HepG2 (cell line): ENCODE data around the gene KRTAP10-9. TPM values are rescaled to one million over a fixed set of nuclear protein-coding genes. Genes with fewer than 3 reads are reported as not detected.

ENCODE experiments used
- EHMT2 ChIP-seq: fragments of 200-600 bp; sonication (generic); IDR thresholded peaks from 2 replicates; pipeline ENCODE4 v1.7.0; 2017; ENCODE audit warnings: antibody characterized with exemption, low read depth, low read length, borderline replicate concordance
- FLYWCH1 ChIP-seq: sonication (generic); formaldehyde crosslinking; IDR thresholded peaks from 2 replicates; pipeline ENCODE4 v1.8.1; 2023; ENCODE audit warnings: mild to moderate bottlenecking, missing genetic modification reagents
- HIVEP1 ChIP-seq: sonication (generic); formaldehyde crosslinking; IDR thresholded peaks from 2 replicates; pipeline ENCODE4 v1.4.0; 2020; ENCODE audit warnings: mild to moderate bottlenecking, missing genetic modification reagents
- MIER2 ChIP-seq: IDR thresholded peaks from 2 replicates; pipeline ENCODE4 v1.6.1; 2016; ENCODE audit warnings: missing biosample characterization, missing genetic modification reagents
- NFIC ChIP-seq: IDR thresholded peaks from 2 replicates; pipeline ENCODE4 v1.6.1; 2012; ENCODE audit warnings: mild to moderate bottlenecking, low read length, inconsistent platforms
- SNRNP70 ChIP-seq: fragments of 200-400 bp; formaldehyde crosslinking; IDR thresholded peaks from 2 replicates; pipeline ENCODE4 v1.6.1; 2017; ENCODE audit warnings: mild to moderate bottlenecking, low read depth, low read length, moderate library complexity
- TCF7L2 ChIP-seq: IDR thresholded peaks from 2 replicates; pipeline ENCODE4 v1.6.1; 2011; ENCODE audit warnings: mild to moderate bottlenecking, low read depth, low read length, moderate library complexity
- ZBTB7B ChIP-seq: sonication (generic); formaldehyde crosslinking; IDR thresholded peaks from 2 replicates; pipeline ENCODE4 v1.4.0; 2020; ENCODE audit warnings: missing genetic modification reagents
- ZNF138 ChIP-seq: sonication (generic); formaldehyde crosslinking; IDR thresholded peaks from 2 replicates; pipeline ENCODE4 v1.5.0; 2020; ENCODE audit warnings: mild to moderate bottlenecking, low read depth, missing genetic modification reagents
- ZNF766 ChIP-seq: sonication (generic); formaldehyde crosslinking; IDR thresholded peaks from 2 replicates; pipeline ENCODE4 v1.5.0; 2020; ENCODE audit warnings: missing genetic modification reagents, borderline replicate concordance
- polyA plus RNA-seq, 8 experiments: library from polyadenylated mRNA; depleted of rRNA in 3 of 8; stranded (reverse) in 7 of 8; unstranded in 1 of 8; fragments of >200 nt; fragmentation: Illumina TruSeq in 4 of 8; extraction: Trizol in 4 of 8; gene quantifications; 2 replicates each; pipeline versions ENCODE4 v1.2.1 to v1.2.3, GENCODE V29; 2011 to 2016; ENCODE audit warnings: low read depth in 4 of 8, missing spikeins in 1 of 8, mixed read lengths in 1 of 8; ENCODE audit not compliant: insufficient read depth in 1 of 8
- total RNA-seq, 5 experiments: library from RNA; depleted of rRNA; stranded (reverse); fragments of >200 nt; fragmentation: Illumina TruSeq; extraction: Trizol; gene quantifications; 2 replicates each; pipeline ENCODE4 v1.2.3, GENCODE V29; 2016; ENCODE audit warnings: low read depth in 1 of 5
- TF ChIP-seq, protein P1 (sequence below): sonication (generic); formaldehyde crosslinking; IDR thresholded peaks from 2 replicates; pipeline ENCODE4 v1.4.0; 2020; ENCODE audit warnings: missing genetic modification reagents
- TF ChIP-seq, protein P2 (sequence below): sonication (generic); formaldehyde crosslinking; IDR thresholded peaks from 2 replicates; pipeline ENCODE4 v1.4.0; 2020; ENCODE audit warnings: mild to moderate bottlenecking, low read depth, missing genetic modification reagents
- TF ChIP-seq, protein P3 (sequence below): sonication (generic); formaldehyde crosslinking; IDR thresholded peaks from 2 replicates; pipeline ENCODE4 v1.9.0; 2021; ENCODE audit warnings: missing genetic modification reagents, mild to moderate bottlenecking, borderline replicate concordance
- TF ChIP-seq, protein P4 (sequence below): sonication (generic); formaldehyde crosslinking; IDR thresholded peaks from 2 replicates; pipeline ENCODE4 v1.5.1; 2020; ENCODE audit warnings: mild to moderate bottlenecking, moderate library complexity, missing genetic modification reagents
- TF ChIP-seq, protein P5 (sequence below): sonication (generic); formaldehyde crosslinking; IDR thresholded peaks from 2 replicates; pipeline ENCODE4 v1.4.0; 2020; ENCODE audit warnings: missing genetic modification reagents, borderline replicate concordance
- TF ChIP-seq, protein P6 (sequence below), 2 experiments: fragments of 450-650 bp in 1 of 2; sonication (generic) in 1 of 2; formaldehyde crosslinking; IDR thresholded peaks; 2 replicates each; pipeline versions ENCODE4 v1.5.0 to v1.8.0; 2020 to 2022; ENCODE audit warnings: mild to moderate bottlenecking in 1 of 2, missing genetic modification reagents in 1 of 2
- TF ChIP-seq, protein P7 (sequence below): sonication (generic); IDR thresholded peaks from 2 replicates; pipeline ENCODE4 v1.6.1; 2016; ENCODE audit warnings: low read depth, borderline replicate concordance

KRTAP10-9 gene
- total and polyA plus RNA-seq, 2 of the 13 experiments (the other 11 are each of a cell fraction or from before 2014, with no cell fraction given) = not detected

DNA sequence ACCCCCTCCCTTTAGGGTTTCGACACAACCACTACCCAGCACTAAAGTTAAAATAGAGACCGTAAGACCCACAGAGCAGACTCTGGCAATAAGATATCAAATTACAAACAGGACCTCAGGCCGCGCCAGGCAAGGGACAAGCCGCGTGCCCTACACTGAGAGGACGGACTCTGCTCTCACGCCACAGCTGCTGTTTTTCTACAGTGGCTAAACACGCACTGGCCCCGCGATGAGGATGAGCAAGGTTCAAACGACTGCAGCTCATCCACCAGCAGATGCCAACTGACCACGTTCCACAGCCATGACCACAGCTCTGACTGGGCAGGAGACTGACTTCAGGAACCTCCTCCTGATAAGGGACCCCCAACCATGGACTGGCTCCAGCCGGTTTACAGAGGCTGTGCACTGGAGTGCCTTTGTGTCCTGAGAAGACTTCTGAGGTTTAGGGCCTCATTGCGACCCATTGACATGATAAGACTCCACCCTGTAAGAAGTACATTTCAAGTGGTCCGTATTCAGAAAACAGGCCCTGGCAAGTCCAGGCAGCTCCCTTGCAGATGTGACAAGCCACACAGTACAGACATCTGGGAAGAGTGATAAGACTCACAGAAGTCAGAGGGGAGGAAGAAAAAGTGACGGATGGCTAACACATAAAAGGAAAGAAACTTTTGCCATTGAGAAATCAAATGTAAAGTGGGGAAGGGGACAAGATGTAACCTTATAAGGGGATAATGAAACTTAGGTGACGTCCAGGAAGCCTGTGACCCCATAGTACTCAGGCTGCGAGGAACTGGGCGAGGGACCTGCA is 33.1 kb upstream of the KRTAP10-9 start (continued):
- TF ChIP-seq, protein P1, sequence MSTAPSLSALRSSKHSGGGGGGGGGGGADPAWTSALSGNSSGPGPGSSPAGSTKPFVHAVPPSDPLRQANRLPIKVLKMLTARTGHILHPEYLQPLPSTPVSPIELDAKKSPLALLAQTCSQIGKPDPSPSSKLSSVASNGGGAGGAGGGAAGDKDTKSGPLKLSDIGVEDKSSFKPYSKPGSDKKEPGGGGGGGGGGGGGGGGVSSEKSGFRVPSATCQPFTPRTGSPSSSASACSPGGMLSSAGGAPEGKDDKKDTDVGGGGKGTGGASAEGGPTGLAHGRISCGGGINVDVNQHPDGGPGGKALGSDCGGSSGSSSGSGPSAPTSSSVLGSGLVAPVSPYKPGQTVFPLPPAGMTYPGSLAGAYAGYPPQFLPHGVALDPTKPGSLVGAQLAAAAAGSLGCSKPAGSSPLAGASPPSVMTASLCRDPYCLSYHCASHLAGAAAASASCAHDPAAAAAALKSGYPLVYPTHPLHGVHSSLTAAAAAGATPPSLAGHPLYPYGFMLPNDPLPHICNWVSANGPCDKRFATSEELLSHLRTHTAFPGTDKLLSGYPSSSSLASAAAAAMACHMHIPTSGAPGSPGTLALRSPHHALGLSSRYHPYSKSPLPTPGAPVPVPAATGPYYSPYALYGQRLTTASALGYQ (CRISPR knock-in tag) = peak; percentile 68
- TF ChIP-seq, protein P2, sequence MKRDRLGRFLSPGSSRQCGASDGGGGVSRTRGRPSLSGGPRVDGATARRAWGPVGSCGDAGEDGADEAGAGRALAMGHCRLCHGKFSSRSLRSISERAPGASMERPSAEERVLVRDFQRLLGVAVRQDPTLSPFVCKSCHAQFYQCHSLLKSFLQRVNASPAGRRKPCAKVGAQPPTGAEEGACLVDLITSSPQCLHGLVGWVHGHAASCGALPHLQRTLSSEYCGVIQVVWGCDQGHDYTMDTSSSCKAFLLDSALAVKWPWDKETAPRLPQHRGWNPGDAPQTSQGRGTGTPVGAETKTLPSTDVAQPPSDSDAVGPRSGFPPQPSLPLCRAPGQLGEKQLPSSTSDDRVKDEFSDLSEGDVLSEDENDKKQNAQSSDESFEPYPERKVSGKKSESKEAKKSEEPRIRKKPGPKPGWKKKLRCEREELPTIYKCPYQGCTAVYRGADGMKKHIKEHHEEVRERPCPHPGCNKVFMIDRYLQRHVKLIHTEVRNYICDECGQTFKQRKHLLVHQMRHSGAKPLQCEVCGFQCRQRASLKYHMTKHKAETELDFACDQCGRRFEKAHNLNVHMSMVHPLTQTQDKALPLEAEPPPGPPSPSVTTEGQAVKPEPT (CRISPR knock-in tag) = peak; percentile 88
- TF ChIP-seq ZBTB7B (CRISPR knock-in tag) (peak; percentile 77; the same call in 1 of the 2 replicates), ZNF766 (CRISPR knock-in tag) (0 out of 2 replicates have a peak, but pooled peaks have one; percentile 30), SNRNP70 (no peak), TCF7L2 (no peak), MIER2 (CRISPR knock-in tag) (peak; percentile 61), NFIC (no peak), HIVEP1 (CRISPR knock-in tag) (0 out of 2 replicates have a peak, but pooled peaks have one; percentile 27), ZNF138 (no peak), FLYWCH1 (CRISPR knock-in tag) (no peak), EHMT2 (no peak)
- TF ChIP-seq, protein P3, sequence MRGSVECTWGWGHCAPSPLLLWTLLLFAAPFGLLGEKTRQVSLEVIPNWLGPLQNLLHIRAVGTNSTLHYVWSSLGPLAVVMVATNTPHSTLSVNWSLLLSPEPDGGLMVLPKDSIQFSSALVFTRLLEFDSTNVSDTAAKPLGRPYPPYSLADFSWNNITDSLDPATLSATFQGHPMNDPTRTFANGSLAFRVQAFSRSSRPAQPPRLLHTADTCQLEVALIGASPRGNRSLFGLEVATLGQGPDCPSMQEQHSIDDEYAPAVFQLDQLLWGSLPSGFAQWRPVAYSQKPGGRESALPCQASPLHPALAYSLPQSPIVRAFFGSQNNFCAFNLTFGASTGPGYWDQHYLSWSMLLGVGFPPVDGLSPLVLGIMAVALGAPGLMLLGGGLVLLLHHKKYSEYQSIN (CRISPR knock-in tag) = no peak
- TF ChIP-seq, protein P4, sequence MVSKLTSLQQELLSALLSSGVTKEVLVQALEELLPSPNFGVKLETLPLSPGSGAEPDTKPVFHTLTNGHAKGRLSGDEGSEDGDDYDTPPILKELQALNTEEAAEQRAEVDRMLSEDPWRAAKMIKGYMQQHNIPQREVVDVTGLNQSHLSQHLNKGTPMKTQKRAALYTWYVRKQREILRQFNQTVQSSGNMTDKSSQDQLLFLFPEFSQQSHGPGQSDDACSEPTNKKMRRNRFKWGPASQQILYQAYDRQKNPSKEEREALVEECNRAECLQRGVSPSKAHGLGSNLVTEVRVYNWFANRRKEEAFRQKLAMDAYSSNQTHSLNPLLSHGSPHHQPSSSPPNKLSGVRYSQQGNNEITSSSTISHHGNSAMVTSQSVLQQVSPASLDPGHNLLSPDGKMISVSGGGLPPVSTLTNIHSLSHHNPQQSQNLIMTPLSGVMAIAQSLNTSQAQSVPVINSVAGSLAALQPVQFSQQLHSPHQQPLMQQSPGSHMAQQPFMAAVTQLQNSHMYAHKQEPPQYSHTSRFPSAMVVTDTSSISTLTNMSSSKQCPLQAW (CRISPR knock-in tag) = peak; percentile 92
- TF ChIP-seq, protein P5, sequence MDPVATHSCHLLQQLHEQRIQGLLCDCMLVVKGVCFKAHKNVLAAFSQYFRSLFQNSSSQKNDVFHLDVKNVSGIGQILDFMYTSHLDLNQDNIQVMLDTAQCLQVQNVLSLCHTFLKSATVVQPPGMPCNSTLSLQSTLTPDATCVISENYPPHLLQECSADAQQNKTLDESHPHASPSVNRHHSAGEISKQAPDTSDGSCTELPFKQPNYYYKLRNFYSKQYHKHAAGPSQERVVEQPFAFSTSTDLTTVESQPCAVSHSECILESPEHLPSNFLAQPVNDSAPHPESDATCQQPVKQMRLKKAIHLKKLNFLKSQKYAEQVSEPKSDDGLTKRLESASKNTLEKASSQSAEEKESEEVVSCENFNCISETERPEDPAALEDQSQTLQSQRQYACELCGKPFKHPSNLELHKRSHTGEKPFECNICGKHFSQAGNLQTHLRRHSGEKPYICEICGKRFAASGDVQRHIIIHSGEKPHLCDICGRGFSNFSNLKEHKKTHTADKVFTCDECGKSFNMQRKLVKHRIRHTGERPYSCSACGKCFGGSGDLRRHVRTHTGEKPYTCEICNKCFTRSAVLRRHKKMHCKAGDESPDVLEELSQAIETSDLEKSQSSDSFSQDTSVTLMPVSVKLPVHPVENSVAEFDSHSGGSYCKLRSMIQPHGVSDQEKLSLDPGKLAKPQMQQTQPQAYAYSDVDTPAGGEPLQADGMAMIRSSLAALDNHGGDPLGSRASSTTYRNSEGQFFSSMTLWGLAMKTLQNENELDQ = no peak
- TF ChIP-seq, protein P6, sequence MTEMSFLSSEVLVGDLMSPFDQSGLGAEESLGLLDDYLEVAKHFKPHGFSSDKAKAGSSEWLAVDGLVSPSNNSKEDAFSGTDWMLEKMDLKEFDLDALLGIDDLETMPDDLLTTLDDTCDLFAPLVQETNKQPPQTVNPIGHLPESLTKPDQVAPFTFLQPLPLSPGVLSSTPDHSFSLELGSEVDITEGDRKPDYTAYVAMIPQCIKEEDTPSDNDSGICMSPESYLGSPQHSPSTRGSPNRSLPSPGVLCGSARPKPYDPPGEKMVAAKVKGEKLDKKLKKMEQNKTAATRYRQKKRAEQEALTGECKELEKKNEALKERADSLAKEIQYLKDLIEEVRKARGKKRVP (CRISPR knock-in tag; IDR thresholded peaks at IDR 0.05) = peak in 1 of 2 experiments; percentile 54; a peak in 1 of 4 replicates
- TF ChIP-seq, protein P7, sequence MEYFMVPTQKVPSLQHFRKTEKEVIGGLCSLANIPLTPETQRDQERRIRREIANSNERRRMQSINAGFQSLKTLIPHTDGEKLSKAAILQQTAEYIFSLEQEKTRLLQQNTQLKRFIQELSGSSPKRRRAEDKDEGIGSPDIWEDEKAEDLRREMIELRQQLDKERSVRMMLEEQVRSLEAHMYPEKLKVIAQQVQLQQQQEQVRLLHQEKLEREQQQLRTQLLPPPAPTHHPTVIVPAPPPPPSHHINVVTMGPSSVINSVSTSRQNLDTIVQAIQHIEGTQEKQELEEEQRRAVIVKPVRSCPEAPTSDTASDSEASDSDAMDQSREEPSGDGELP = peak; percentile 85; the same call in 1 of the 2 replicates
